Measurements from ENCODE around the gene PDCD1.

The PDCD1 gene

DNA sequence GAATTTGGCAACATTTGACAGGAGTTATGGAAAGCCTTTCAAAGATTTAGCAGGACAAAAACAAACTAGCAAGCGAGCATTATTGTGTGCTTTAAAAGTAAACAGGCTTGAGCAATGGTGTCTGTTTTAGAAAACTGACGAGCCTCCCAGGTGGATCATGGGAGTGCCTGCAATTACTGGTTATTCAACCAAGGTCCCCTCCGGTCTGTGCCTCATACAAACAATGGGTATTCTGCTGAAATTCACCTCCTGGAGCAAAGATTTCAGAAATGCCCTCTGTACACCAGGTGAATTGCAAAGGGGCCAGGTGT is 33.2 kb upstream of the PDCD1 start:
- Histone ChIP-seq H3K9me3 (ENCODE audit: control insufficient read depth, insufficient read depth, low read depth, low read length) (no peaks in the 10 kb centered on the region), H3K4me1 (ENCODE audit: control insufficient read depth, insufficient read depth, low read length) (peaks cover 5% of the 10 kb centered on the region; the same call in 1 of the 2 replicates), H3K4me3 (ENCODE audit: low read depth, low read length) (no peak overlapping the region), H3K36me3 (ENCODE audit: control insufficient read depth in 2 of 2, insufficient read depth in 1 of 2, low read length in 2 of 2) (no peaks in the 10 kb centered on the region), H3K27ac (ENCODE audit: extremely low read depth, low read depth, low read length) (no peak overlapping the region)
- ChIA-PET CTCF (interaction anchor here (0.9 kb wide), 1 partner anchor 14 kb away, joined by 3 read pairs; no protein-coding TSS in a partner anchor), POLR2A (no interaction called here)
- TF ChIP-seq ZNF521 (tag by site-specific recombination; IDR thresholded peaks at IDR 0.05) (no peak), ZNF302 (tag by site-specific recombination; IDR thresholded peaks at IDR 0.05; ENCODE audit: low read depth) (no peak), ZNF843 (tag by site-specific recombination; IDR thresholded peaks at IDR 0.05) (no peak), ZNF792 (tag by site-specific recombination; IDR thresholded peaks at IDR 0.05) (no peak), ZNF549 (tag by site-specific recombination; IDR thresholded peaks at IDR 0.05) (no peak), ZNF560 (tag by site-specific recombination; IDR thresholded peaks at IDR 0.05; ENCODE audit: borderline replicate concordance) (no peak)
- TF ChIP-seq, protein P1, sequence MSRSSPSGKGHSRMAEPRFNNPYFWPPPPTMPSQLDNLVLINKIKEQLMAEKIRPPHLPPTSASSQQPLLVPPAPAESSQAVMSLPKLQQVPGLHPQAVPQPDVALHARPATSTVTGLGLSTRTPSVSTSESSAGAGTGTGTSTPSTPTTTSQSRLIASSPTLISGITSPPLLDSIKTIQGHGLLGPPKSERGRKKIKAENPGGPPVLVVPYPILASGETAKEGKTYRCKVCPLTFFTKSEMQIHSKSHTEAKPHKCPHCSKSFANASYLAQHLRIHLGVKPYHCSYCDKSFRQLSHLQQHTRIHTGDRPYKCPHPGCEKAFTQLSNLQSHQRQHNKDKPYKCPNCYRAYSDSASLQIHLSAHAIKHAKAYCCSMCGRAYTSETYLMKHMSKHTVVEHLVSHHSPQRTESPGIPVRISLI (tag by site-specific recombination; IDR thresholded peaks at IDR 0.05), result no peak

DNA sequence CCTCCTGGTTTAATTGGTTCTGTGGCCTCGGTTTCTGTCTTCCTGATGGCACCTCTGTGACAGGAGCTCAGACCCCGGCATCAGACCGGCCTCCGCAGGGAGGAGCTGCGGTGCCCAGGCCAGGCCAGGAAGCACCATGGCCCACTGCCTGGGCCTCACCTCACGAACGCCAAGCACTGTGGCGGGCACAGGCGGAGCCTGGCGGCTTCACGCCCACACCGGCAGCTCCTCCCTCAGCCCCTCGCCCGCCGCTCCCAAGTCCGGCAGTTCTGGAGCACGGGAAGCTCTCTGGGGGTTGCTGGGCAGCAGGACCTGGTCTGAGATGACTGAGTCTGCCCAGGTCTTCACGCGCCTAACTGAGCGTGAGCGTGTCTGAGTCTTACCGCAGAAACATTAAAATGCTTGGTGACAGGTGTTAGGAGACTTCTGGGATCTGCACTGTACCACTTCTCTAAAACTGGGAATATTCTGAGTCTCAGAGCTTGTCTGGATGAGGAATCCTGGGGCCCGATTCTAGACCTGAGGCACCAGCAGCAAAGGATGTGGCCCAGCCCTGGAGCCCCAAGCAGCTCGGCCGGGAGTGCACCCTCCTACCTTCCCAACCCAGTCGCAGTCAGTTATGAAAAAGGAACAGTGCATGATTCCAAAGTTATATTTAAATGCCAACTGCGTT is 32.8 kb upstream of the PDCD1 start:
- H3K27ac ChIP-seq (ENCODE audit: extremely low read depth, low read depth, low read length), result no peak overlapping the region
- no peaks in the 10 kb centered on the region for H3K36me3 ChIP-seq (ENCODE audit: control insufficient read depth in 2 of 2, insufficient read depth in 1 of 2, low read length in 2 of 2)
- H3K9me3 ChIP-seq (ENCODE audit: control insufficient read depth, insufficient read depth, low read depth, low read length), result no peaks in the 10 kb centered on the region
- TF ChIP-seq HOXD13 (CRISPR knock-in tag; IDR thresholded peaks at IDR 0.05; ENCODE audit: borderline replicate concordance) (no peak), ZNF184 (tag by site-specific recombination; IDR thresholded peaks at IDR 0.05) (no peak), ZNF837 (tag by site-specific recombination; IDR thresholded peaks at IDR 0.05) (no peak), ZFP41 (tag by site-specific recombination; IDR thresholded peaks at IDR 0.05; ENCODE audit: borderline replicate concordance) (no peak)
- TF ChIP-seq, protein P2, sequence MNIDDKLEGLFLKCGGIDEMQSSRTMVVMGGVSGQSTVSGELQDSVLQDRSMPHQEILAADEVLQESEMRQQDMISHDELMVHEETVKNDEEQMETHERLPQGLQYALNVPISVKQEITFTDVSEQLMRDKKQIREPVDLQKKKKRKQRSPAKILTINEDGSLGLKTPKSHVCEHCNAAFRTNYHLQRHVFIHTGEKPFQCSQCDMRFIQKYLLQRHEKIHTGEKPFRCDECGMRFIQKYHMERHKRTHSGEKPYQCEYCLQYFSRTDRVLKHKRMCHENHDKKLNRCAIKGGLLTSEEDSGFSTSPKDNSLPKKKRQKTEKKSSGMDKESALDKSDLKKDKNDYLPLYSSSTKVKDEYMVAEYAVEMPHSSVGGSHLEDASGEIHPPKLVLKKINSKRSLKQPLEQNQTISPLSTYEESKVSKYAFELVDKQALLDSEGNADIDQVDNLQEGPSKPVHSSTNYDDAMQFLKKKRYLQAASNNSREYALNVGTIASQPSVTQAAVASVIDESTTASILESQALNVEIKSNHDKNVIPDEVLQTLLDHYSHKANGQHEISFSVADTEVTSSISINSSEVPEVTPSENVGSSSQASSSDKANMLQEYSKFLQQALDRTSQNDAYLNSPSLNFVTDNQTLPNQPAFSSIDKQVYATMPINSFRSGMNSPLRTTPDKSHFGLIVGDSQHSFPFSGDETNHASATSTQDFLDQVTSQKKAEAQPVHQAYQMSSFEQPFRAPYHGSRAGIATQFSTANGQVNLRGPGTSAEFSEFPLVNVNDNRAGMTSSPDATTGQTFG (tag by site-specific recombination; IDR thresholded peaks at IDR 0.05; ENCODE audit: borderline replicate concordance), result no peak
- peaks cover 5% of the 10 kb centered on the region; the same call in 1 of the 2 replicates for H3K4me1 ChIP-seq (ENCODE audit: control insufficient read depth, insufficient read depth, low read length)
- no peak overlapping the region for H3K4me3 ChIP-seq (ENCODE audit: low read depth, low read length)
- POLR2A ChIA-PET, result no interaction called here
- CTCF ChIA-PET, result interaction anchor here (0.9 kb wide), 1 partner anchor 13 kb away, joined by 3 read pairs; no protein-coding TSS in a partner anchor

DNA sequence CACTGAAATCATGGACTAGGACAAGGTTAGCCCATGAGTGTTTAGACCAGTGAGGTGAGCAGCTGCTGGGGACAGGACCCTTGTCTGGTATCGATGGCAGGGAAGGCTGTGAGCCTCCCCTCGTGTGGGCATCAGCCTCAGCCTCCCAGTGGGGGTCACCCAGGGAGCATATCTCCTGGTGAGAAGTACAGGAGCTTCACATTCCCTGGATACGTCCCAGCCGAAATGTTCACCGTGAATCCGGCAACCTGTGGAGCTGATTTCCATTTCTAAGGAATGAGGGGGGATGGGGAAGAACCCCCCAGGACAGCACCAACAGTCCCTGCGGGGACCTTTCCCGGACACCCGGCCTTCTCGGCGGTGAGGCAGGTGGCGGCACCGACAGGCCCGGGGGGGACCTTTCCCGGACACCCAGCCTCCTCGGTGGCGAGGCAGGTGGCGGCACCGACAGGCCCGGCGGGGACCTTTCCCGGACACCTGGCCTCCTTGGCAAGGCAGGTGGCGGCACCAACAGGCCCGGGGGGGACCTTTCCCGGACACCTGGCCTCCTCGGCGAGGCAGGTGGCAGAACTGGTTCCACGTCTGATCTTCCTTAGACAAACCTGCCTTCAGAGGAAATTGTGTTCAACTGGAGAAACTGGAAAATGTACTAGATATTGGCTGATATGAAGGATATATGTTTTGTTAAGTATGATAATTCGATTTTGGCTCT is 32.0 kb upstream of the PDCD1 start:
- CTCF ChIA-PET, result interaction anchor here (0.5 kb wide), 1 partner anchor 21 kb away, joined by 4 read pairs; no protein-coding TSS in a partner anchor
- Histone ChIP-seq H3K4me3 (ENCODE audit: low read depth, low read length) (no peak overlapping the region), H3K4me1 (ENCODE audit: control insufficient read depth, insufficient read depth, low read length) (peaks cover 5% of the 10 kb centered on the region; the same call in 1 of the 2 replicates), H3K36me3 (ENCODE audit: control insufficient read depth in 2 of 2, insufficient read depth in 1 of 2, low read length in 2 of 2) (no peaks in the 10 kb centered on the region), H3K9me3 (ENCODE audit: control insufficient read depth, insufficient read depth, low read depth, low read length) (no peaks in the 10 kb centered on the region), H3K27ac (ENCODE audit: extremely low read depth, low read depth, low read length) (no peak overlapping the region)
- POLR2A ChIA-PET, result no interaction called here
- TF ChIP-seq ZFHX2 (tag by site-specific recombination; conservative IDR thresholded peaks at IDR 0.05), result no peak
- TF ChIP-seq ZNF266 (tag by site-specific recombination; IDR thresholded peaks at IDR 0.05; ENCODE audit: low read depth), result no peak
- no peak for TF ChIP-seq ZNF610 (tag by site-specific recombination; IDR thresholded peaks at IDR 0.05; ENCODE audit: borderline replicate concordance)
- no peak for TF ChIP-seq KLF9 (tag by site-specific recombination; IDR thresholded peaks at IDR 0.05; ENCODE audit: low read depth)
- TF ChIP-seq, protein P3, sequence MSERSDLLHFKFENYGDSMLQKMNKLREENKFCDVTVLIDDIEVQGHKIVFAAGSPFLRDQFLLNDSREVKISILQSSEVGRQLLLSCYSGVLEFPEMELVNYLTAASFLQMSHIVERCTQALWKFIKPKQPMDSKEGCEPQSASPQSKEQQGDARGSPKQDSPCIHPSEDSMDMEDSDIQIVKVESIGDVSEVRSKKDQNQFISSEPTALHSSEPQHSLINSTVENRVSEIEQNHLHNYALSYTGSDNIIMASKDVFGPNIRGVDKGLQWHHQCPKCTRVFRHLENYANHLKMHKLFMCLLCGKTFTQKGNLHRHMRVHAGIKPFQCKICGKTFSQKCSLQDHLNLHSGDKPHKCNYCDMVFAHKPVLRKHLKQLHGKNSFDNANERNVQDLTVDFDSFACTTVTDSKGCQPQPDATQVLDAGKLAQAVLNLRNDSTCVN (tag by site-specific recombination; optimal IDR thresholded peaks at IDR 0.05), result no peak
- TF ChIP-seq GLI2 (tag by site-specific recombination; IDR thresholded peaks at IDR 0.05; ENCODE audit: borderline replicate concordance, low read depth), result no peak
- TF ChIP-seq, protein P4, sequence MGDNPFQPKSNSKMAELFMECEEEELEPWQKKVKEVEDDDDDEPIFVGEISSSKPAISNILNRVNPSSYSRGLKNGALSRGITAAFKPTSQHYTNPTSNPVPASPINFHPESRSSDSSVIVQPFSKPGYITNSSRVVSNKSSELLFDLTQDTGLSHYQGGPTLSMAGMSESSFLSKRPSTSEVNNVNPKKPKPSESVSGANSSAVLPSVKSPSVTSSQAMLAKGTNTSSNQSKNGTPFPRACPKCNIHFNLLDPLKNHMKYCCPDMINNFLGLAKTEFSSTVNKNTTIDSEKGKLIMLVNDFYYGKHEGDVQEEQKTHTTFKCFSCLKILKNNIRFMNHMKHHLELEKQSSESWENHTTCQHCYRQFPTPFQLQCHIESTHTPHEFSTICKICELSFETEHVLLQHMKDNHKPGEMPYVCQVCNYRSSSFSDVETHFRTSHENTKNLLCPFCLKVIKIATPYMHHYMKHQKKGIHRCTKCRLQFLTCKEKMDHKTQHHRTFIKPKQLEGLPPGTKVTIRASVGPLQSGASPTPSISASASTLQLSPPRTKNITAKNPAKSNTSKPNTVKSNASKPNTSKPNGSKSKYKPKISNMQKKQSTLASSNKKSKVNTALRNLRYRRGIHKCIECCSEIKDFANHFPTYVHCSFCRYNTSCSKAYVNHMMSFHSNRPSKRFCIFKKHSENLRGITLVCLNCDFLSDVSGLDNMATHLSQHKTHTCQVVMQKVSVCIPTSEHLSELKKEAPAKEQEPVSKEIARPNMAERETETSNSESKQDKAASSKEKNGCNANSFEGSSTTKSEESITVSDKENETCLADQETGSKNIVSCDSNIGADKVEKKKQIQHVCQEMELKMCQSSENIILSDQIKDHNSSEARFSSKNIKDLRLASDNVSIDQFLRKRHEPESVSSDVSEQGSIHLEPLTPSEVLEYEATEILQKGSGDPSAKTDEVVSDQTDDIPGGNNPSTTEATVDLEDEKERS (tag by site-specific recombination; IDR thresholded peaks at IDR 0.05), result no peak
- TF ChIP-seq ZNF214 (tag by site-specific recombination; IDR thresholded peaks at IDR 0.05; ENCODE audit: borderline replicate concordance), result no peak
- no peak for TF ChIP-seq SP7 (tag by site-specific recombination; IDR thresholded peaks at IDR 0.05)

Measured in HEK293 (cell line).